A549 (cell line): ENCODE data around the gene WDCP. TPM values are rescaled to one million over a fixed set of nuclear protein-coding genes. Genes with fewer than 3 reads are reported as not detected.

Source experiments
- ATAC-seq, 2 experiments: fragments of 200-7000 bp in 1 of 2; fragments of >200 bp in 1 of 2; cut with Nextera tagmentation in 1 of 2; cut with Tn5 transposase in 1 of 2; 3 replicates each; pipeline versions ENCODE4 v1.8.0 to v1.9.1; 2018 to 2020; ENCODE audit warnings: mild to moderate bottlenecking in 1 of 2, moderate library complexity in 1 of 2
- CTCF ChIA-PET: fragments of 300-600 bp; sonication (Branson Sonifier 250); formaldehyde crosslinking; extraction: SDS; loops from one replicate; lab custom pipeline; 2021; ENCODE audit warnings: antibody characterized with exemption, inconsistent platforms; lab: Yijun Ruan, JAX
- POLR2A ChIA-PET: fragments of 350-600 bp; formaldehyde crosslinking; extraction: SDS; loops from one replicate; lab custom pipeline; 2021; ENCODE audit warnings: antibody characterized with exemption, inconsistent platforms; lab: Yijun Ruan, JAX
- DNase-seq, 2 experiments: peaks; one replicate each; pipeline versions ENCODE4 v3.0.0 to v3.0.0-alpha.2; 2011 to 2016; ENCODE audit warnings: low read depth in 1 of 2, low spot score in 1 of 2
- FAIRE-seq: peaks from 2 replicates; lab custom pipeline; 2011; peaks lifted over from hg19 to GRCh38; lab: Jason Lieb, UNC
- H3K27ac ChIP-seq, 2 experiments: fragments of >200 bp; sonication (Bioruptor Twin); formaldehyde crosslinking; 3 replicates each; pipeline ENCODE4 v1.5.1; 2016 to 2017
- H3K4me1 ChIP-seq: fragments of >200 bp; sonication (Bioruptor Twin); formaldehyde crosslinking; 3 replicates; pipeline ENCODE4 v1.6.1; 2016
- H3K4me2 ChIP-seq: fragments of >200 bp; sonication (Bioruptor Twin); formaldehyde crosslinking; 3 replicates; pipeline ENCODE4 v1.6.1; 2016
- H3K4me3 ChIP-seq: fragments of >200 bp; sonication (Bioruptor Twin); formaldehyde crosslinking; 3 replicates; pipeline ENCODE4 v1.5.1; 2016
- H3K9me3 ChIP-seq: fragments of >200 bp; sonication (Bioruptor Twin); formaldehyde crosslinking; 3 replicates; pipeline ENCODE4 v1.6.1; 2016
- BHLHE40 ChIP-seq: IDR thresholded peaks from 2 replicates; pipeline ENCODE4 v1.6.1; 2012; ENCODE audit warnings: low read depth, low read length, inconsistent platforms
- CBX2 ChIP-seq: fragments of 200-600 bp; sonication (generic); IDR thresholded peaks from 2 replicates; pipeline ENCODE4 v1.6.1; 2016; ENCODE audit warnings: low read depth, mild to moderate bottlenecking, borderline replicate concordance
- CBX8 ChIP-seq: fragments of 200-600 bp; sonication (generic); IDR thresholded peaks from 2 replicates; pipeline ENCODE4 v1.6.1; 2016
- CEBPB ChIP-seq, 2 experiments: fragments of >200 bp in 1 of 2; sonication (Bioruptor Twin) in 1 of 2; formaldehyde crosslinking in 1 of 2; IDR thresholded peaks; 2 replicates each; pipeline ENCODE4 v1.6.1; 2012 to 2016
- CHD2 ChIP-seq: fragments of 150-350 bp; IDR thresholded peaks from 2 replicates; pipeline ENCODE4 v1.6.1; 2014; ENCODE audit warnings: low read length; ENCODE audit not compliant: partially characterized antibody
- CTCF ChIP-seq: fragments of >200 bp; sonication (Bioruptor Twin); formaldehyde crosslinking; IDR thresholded peaks from 3 replicates; pipeline ENCODE4 v1.5.1; 2016
- E2F6 ChIP-seq: IDR thresholded peaks from 2 replicates; pipeline ENCODE4 v1.6.1; 2012; ENCODE audit warnings: low read depth, borderline replicate concordance
- ESRRA ChIP-seq: fragments of 150-350 bp; IDR thresholded peaks from 2 replicates; pipeline ENCODE4 v1.6.1; 2014; ENCODE audit warnings: mild to moderate bottlenecking, low read length, borderline replicate concordance
- FOSB ChIP-seq: fragments of 250-450 bp; sonication (Bioruptor Pico); IDR thresholded peaks from 2 replicates; pipeline ENCODE4 v1.5.0; 2020; ENCODE audit warnings: mild to moderate bottlenecking, moderate library complexity
- FOSL2 ChIP-seq, 2 experiments: fragments of 450-650 bp in 1 of 2; fragments of >200 bp in 1 of 2; sonication (Bioruptor Twin) in 1 of 2; formaldehyde crosslinking; IDR thresholded peaks; 2 replicates each; pipeline versions ENCODE4 v1.5.0 to v1.6.1; 2016 to 2020; ENCODE audit warnings: mild to moderate bottlenecking in 1 of 2, moderate library complexity in 1 of 2
- GATA3 ChIP-seq: IDR thresholded peaks from 2 replicates; pipeline ENCODE4 v1.6.1; 2012; ENCODE audit warnings: borderline replicate concordance
- HES2 ChIP-seq: fragments of >200 bp; sonication (Bioruptor Twin); formaldehyde crosslinking; IDR thresholded peaks from 2 replicates; pipeline ENCODE4 v1.6.1; 2016
- HEYL ChIP-seq: fragments of 250-450 bp; sonication (Bioruptor Pico); IDR thresholded peaks from 2 replicates; pipeline ENCODE4 v1.8.0; 2021; ENCODE audit warnings: mild to moderate bottlenecking, moderate library complexity
- HOXB13 ChIP-seq: fragments of 250-450 bp; sonication (Bioruptor Pico); IDR thresholded peaks from 2 replicates; pipeline ENCODE4 v1.5.0; 2020; ENCODE audit warnings: low read depth, mild to moderate bottlenecking, moderate library complexity
- HOXB5 ChIP-seq: fragments of 250-450 bp; sonication (Bioruptor Pico); IDR thresholded peaks from 2 replicates; pipeline ENCODE4 v1.5.0; 2020; ENCODE audit warnings: mild to moderate bottlenecking, moderate library complexity
- JUNB ChIP-seq: fragments of >200 bp; sonication (Bioruptor Twin); formaldehyde crosslinking; IDR thresholded peaks from 2 replicates; pipeline ENCODE4 v1.6.1; 2016
- KDM5A ChIP-seq: fragments of 200-600 bp; sonication (generic); IDR thresholded peaks from 2 replicates; pipeline ENCODE4 v1.6.1; 2016; ENCODE audit warnings: antibody characterized with exemption, mild to moderate bottlenecking
- POLR2AphosphoS2 ChIP-seq: conservative IDR thresholded peaks from 2 replicates; pipeline ENCODE4 v1.6.1; 2012; ENCODE audit warnings: low read length, improper control_type of control experiment, inconsistent platforms
- REST ChIP-seq: fragments of 200-600 bp; sonication (generic); IDR thresholded peaks from 2 replicates; pipeline ENCODE4 v1.6.1; 2016; ENCODE audit warnings: antibody characterized with exemption, mild to moderate bottlenecking, moderate library complexity
- RFX5 ChIP-seq: fragments of 450-650 bp; IDR thresholded peaks from 2 replicates; pipeline ENCODE4 v1.7.1; 2014; ENCODE audit warnings: antibody characterized with exemption, mild to moderate bottlenecking, moderate library complexity
- SMC3 ChIP-seq: fragments of >200 bp; sonication (Bioruptor Twin); formaldehyde crosslinking; IDR thresholded peaks from 3 replicates; pipeline ENCODE4 v1.6.1; 2018; ENCODE audit warnings: inconsistent platforms
- ZC3H11A ChIP-seq: fragments of 450-650 bp; IDR thresholded peaks from 2 replicates; pipeline ENCODE4 v1.6.1; 2014; ENCODE audit warnings: antibody characterized with exemption, mild to moderate bottlenecking
- ZFP36 ChIP-seq: fragments of 450-650 bp; IDR thresholded peaks from 2 replicates; pipeline ENCODE4 v1.6.1; 2014; ENCODE audit warnings: borderline replicate concordance; ENCODE audit not compliant: partially characterized antibody
- WGBS: methylation state at CpG from one replicate; pipeline ENCODE4 v1.1.6; 2017; ENCODE audit errors: missing lambda C conversion rate; 5-methylcytosine and 5-hydroxymethylcytosine counted together
- polyA plus RNA-seq, 4 experiments: library from polyadenylated mRNA; depleted of rRNA in 3 of 4; stranded (reverse); fragments of >200 nt; fragmentation: RNase III in 1 of 4; extraction: RNeasy Plus Mini Kit Qiagen cat#74134 plus additional on column Dnase treatment in 1 of 4; gene quantifications; 2 replicates in 3 of 4; 3 replicates in 1 of 4; pipeline ENCODE4 v1.2.3, GENCODE V29; 2011 to 2017

Gene WDCP
- polyA plus RNA-seq, 2 of the 4 experiments (the other 2 are of a cell fraction), result 12.7 to 20.8 TPM

- ChIA-PET CTCF (interaction anchor here (0.9 to 1.6 kb wide), 2 partner anchors 50 to 94 kb away, joined by 3 to 7 read pairs; partner anchors contain the start of gene ATAD2B), POLR2A (no interaction called here)
- H3K27ac ChIP-seq, result peak overlapping the region in 1 of 2 experiments; percentile 34; a peak in 3 of 6 replicates
- TF ChIP-seq JUNB (no peak), CBX2 (no peak), FOSL2 (IDR thresholded peaks at IDR 0.05) (no peak), FOSL2 (CRISPR knock-in tag; IDR thresholded peaks at IDR 0.05) (no peak), HES2 (no peak), HOXB5 (no peak), BHLHE40 (no peak), POLR2AphosphoS2 (no peak), E2F6 (no peak), CEBPB (IDR thresholded peaks at IDR 0.05) (no peak), SMC3 (no peak)
- no peak overlapping the region for H3K4me2 ChIP-seq
- no peak for ATAC-seq
- DNase-seq, result no peak
- peaks cover 56% of the 10 kb centered on the region for H3K4me1 ChIP-seq
- H3K4me3 ChIP-seq, result no peak overlapping the region
- no peaks in the 10 kb centered on the region for H3K9me3 ChIP-seq
- FAIRE-seq, result no peak
- WGBS, result 97% methylated on average over 4 of the region's 4 CpGs
Observed at GRCh38 chr2:24020244-24020643, 26.9 kb downstream of the WDCP start.

DNA sequence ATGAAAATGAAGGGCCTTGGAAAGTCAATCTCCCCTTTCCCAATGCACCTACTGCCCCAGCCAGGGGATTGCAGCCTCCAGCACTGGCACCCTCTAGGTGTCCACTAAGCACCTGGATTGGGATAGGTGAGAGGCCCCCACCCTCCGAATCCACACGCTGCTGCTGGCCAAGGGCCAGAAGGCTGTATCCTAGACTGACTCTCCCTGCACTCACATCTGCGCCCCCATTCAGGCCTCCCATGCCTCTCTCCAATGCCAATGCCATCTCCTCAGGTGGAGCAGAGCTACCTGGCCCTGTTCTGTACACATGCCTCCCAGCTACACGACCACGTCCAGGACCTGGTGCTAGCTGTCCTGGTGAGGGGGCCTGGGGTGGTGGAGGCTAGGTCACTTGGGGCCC, 27.5 kb downstream of the WDCP start:
- DNase-seq (no peak), FAIRE-seq (no peak), ATAC-seq (no peak)
- ChIA-PET CTCF (interaction anchor here (1.6 kb wide), 1 partner anchor 93 kb away, joined by 7 read pairs; the partner anchor contains the start of gene ATAD2B), POLR2A (no interaction called here)
- 95% methylated on average over 5 of the region's 5 CpGs for WGBS
- Histone ChIP-seq H3K4me3 (no peak overlapping the region), H3K4me1 (peaks cover 60% of the 10 kb centered on the region), H3K9me3 (no peaks in the 10 kb centered on the region), H3K27ac (peak overlapping the region in 1 of 2 experiments; percentile 34; a peak in 2 of 6 replicates), H3K4me2 (no peak overlapping the region)
- TF ChIP-seq CHD2, result no peak

GRCh38 chr2:24018241-24018640, 28.9 kb downstream of the WDCP start:
- WGBS, result 89% methylated on average over 8 of the region's 9 CpGs
- H3K4me1 ChIP-seq, result peaks cover 52% of the 10 kb centered on the region
- ChIA-PET CTCF (no interaction called here), POLR2A (no interaction called here)
- DNase-seq (no peak), ATAC-seq (no peak), FAIRE-seq (no peak)
- no peak overlapping the region for H3K4me3 ChIP-seq
- peak overlapping the region; percentile 86 to 94; a peak in 5 of 6 replicates for H3K27ac ChIP-seq
- TF ChIP-seq HEYL (CRISPR knock-in tag) (no peak), ESRRA (no peak), REST (no peak), HOXB13 (CRISPR knock-in tag) (no peak), RFX5 (no peak), CTCF (no peak), HOXB5 (no peak), JUNB (no peak), GATA3 (no peak), FOSB (CRISPR knock-in tag) (no peak), ZFP36 (no peak), HES2 (no peak), FOSL2 (IDR thresholded peaks at IDR 0.05) (no peak), FOSL2 (CRISPR knock-in tag; IDR thresholded peaks at IDR 0.05) (no peak), ZC3H11A (no peak), KDM5A (no peak), CBX8 (no peak)
- no peaks in the 10 kb centered on the region for H3K9me3 ChIP-seq
- no peak overlapping the region for H3K4me2 ChIP-seq
